Transverse colon (tissue), 4 donors: ENCODE results near the gene ARHGAP5. TPM values are rescaled to one million over a fixed set of nuclear protein-coding genes. Genes with fewer than 3 reads are reported as not detected.

ENCODE experiments used
- DNase-seq: peaks from one replicate; pipeline ENCODE4 v3.0.0-alpha.2; 2019
- H3K27ac ChIP-seq, 4 donors: fragments of 200-600 bp; sonication (generic); 2 replicates each; pipeline ENCODE4 v1.5.1; 2016 to 2018; ENCODE audit warnings: inconsistent platforms in 4 of 4
- H3K27me3 ChIP-seq: fragments of 200-600 bp; sonication (generic); 2 replicates; pipeline ENCODE4 v1.5.1; 2017; ENCODE audit warnings: inconsistent platforms
- H3K36me3 ChIP-seq, 4 donors: fragments of 200-600 bp; sonication (generic); 2 replicates each; pipeline ENCODE4 v1.5.1; 2017 to 2019; ENCODE audit warnings: inconsistent platforms in 4 of 4
- H3K4me1 ChIP-seq, 4 donors: fragments of 200-600 bp; sonication (generic); 2 replicates each; pipeline ENCODE4 v1.5.1; 2017 to 2020; ENCODE audit warnings: inconsistent platforms in 4 of 4
- H3K4me3 ChIP-seq, 4 donors: fragments of 200-600 bp; sonication (generic); 1 replicate in 1 of 4; 2 replicates in 3 of 4; pipeline versions ENCODE4 v1.5.1 to v1.6.1; 2017 to 2019; ENCODE audit warnings: inconsistent platforms in 4 of 4
- H3K9me3 ChIP-seq, 2 donors: fragments of 200-600 bp; sonication (generic); 2 replicates each; pipeline ENCODE4 v1.5.1; 2017 to 2019; ENCODE audit warnings: inconsistent platforms in 2 of 2
- CTCF ChIP-seq, 5 experiments: fragments of 200-600 bp in 3 of 5; fragments of 450-650 bp in 2 of 5; sonication (generic) in 3 of 5; IDR thresholded peaks; 1 replicate in 2 of 5; 2 replicates in 3 of 5; pipeline ENCODE4 v1.5.1; 2016 to 2017; ENCODE audit warnings: antibody characterized with exemption in 5 of 5, inconsistent platforms in 3 of 5, mild to moderate bottlenecking in 2 of 5, moderate library complexity in 1 of 5
- EP300 ChIP-seq: sonication (generic); formaldehyde crosslinking; IDR thresholded peaks from one replicate; pipeline ENCODE4 v1.6.1; 2017; ENCODE audit warnings: antibody characterized with exemption, low read depth
- POLR2A ChIP-seq: fragments of 450-650 bp; IDR thresholded peaks from one replicate; pipeline ENCODE4 v1.6.1; 2016; ENCODE audit warnings: antibody characterized with exemption, mild to moderate bottlenecking, moderate library complexity
- POLR2AphosphoS5 ChIP-seq, 3 donors: sonication (generic); formaldehyde crosslinking; IDR thresholded peaks; one replicate each; pipeline ENCODE4 v1.6.1; 2016; ENCODE audit warnings: antibody characterized with exemption in 3 of 3
- WGBS, 2 donors: methylation state at CpG; one replicate each; pipeline ENCODE4 v1.1.5; 2018; ENCODE audit warnings: low coverage in 1 of 2; 5-methylcytosine and 5-hydroxymethylcytosine counted together
- in situ Hi-C, 4 donors: fragments of 200-750 bp; cut with MboI; loops; one replicate each; pipeline versions ENCODE4 v1.15.0 to v1.15.1; 2017; ENCODE audit warnings: low sequenced_read_pairs in 3 of 4, low pct_ligation_motif_present in 1 of 4, low pct_unique_long_range_greater_than_20kb in 1 of 4
- intact Hi-C: fragments of 100-400 bp; cut with DNase I; formaldehyde crosslinking; loops from one replicate; pipeline ENCODE4 v1.15.1; 2023; ENCODE audit warnings: low total_unique reads
- total RNA-seq, 4 donors: library from RNA; depleted of rRNA; stranded (reverse); fragments of >200 nt; gene quantifications; one replicate each; pipeline ENCODE4 v1.1.0, GENCODE V29; 2016

ARHGAP5 gene
- total RNA-seq, 4 donors from 2014 or later: 66.5 to 120 (median 85.3) TPM

GRCh38 chr14:32142341-32142740, 65.2 kb downstream of the ARHGAP5 start:
- H3K4me1 ChIP-seq: no peaks in the 10 kb centered on the region
- H3K9me3 ChIP-seq: peaks cover 0 to 10% of the 10 kb centered on the region in 2 donors
- intact Hi-C loops (no loop called here), in situ Hi-C loops (no loop called here)
- H3K27ac ChIP-seq: no peak overlapping the region
- 95 to 100% methylated on average over 1 of the region's 1 CpG for WGBS, 2 donors
- H3K36me3 ChIP-seq: peaks cover 0 to 28% (median 9%) of the 10 kb centered on the region in 4 donors
- DNase-seq: no peak
- no peaks in the 10 kb centered on the region for H3K27me3 ChIP-seq
- H3K4me3 ChIP-seq: no peak overlapping the region
- TF ChIP-seq EP300: no peak
- TF ChIP-seq CTCF (IDR thresholded peaks at IDR 0.05): no peak
- TF ChIP-seq POLR2AphosphoS5 (IDR thresholded peaks at IDR 0.05): no peak
- TF ChIP-seq POLR2A: no peak

- Histone ChIP-seq H3K9me3 (peaks cover 0 to 6% of the 10 kb centered on the region in 2 donors), H3K4me3 (no peak overlapping the region), H3K27me3 (no peaks in the 10 kb centered on the region), H3K27ac (no peak overlapping the region), H3K36me3 (peaks cover 0 to 23% (median 9%) of the 10 kb centered on the region in 4 donors), H3K4me1 (no peaks in the 10 kb centered on the region)
- intact Hi-C loops: no loop called here
- in situ Hi-C loops: no loop called here
- no peak for DNase-seq
- WGBS, 2 donors: 76 to 91% methylated on average over 4 to 7 of the region's 7 CpGs
- TF ChIP-seq POLR2A: no peak
- no peak for TF ChIP-seq POLR2AphosphoS5 (IDR thresholded peaks at IDR 0.05)
- no peak for TF ChIP-seq CTCF (IDR thresholded peaks at IDR 0.05)
- no peak for TF ChIP-seq EP300
These were observed 65.8 kb downstream of the ARHGAP5 start for GRCh38 chr14:32142754-32143437.

- no peaks in the 10 kb centered on the region for H3K4me1 ChIP-seq
- no peaks in the 10 kb centered on the region for H3K9me3 ChIP-seq
- 85 to 88% methylated on average over 2 of the region's 2 CpGs for WGBS, 2 donors
- H3K4me3 ChIP-seq: no peak overlapping the region
- no peak for TF ChIP-seq POLR2A
- no peak for TF ChIP-seq CTCF (IDR thresholded peaks at IDR 0.05)
- no peak for TF ChIP-seq EP300
- no peak for TF ChIP-seq POLR2AphosphoS5 (IDR thresholded peaks at IDR 0.05)
- H3K36me3 ChIP-seq: peaks cover 0 to 58% (median 19%) of the 10 kb centered on the region in 4 donors
- in situ Hi-C loops (no loop called here), intact Hi-C loops (no loop called here)
- no peak overlapping the region for H3K27ac ChIP-seq
- DNase-seq: no peak
- no peaks in the 10 kb centered on the region for H3K27me3 ChIP-seq
These were observed 73.3 kb downstream of the ARHGAP5 start for GRCh38 chr14:32150392-32150791.

GRCh38 chr14:32166029-32166428, 88.9 kb downstream of the ARHGAP5 start:
- Histone ChIP-seq H3K27me3 (no peaks in the 10 kb centered on the region), H3K27ac (no peak overlapping the region), H3K9me3 (no peaks in the 10 kb centered on the region), H3K4me1 (no peaks in the 10 kb centered on the region), H3K36me3 (no peaks in the 10 kb centered on the region), H3K4me3 (no peak overlapping the region)
- TF ChIP-seq EP300 (no peak), POLR2A (no peak), POLR2AphosphoS5 (IDR thresholded peaks at IDR 0.05) (no peak), CTCF (IDR thresholded peaks at IDR 0.05) (no peak)
- DNase-seq: no peak
- intact Hi-C loops (no loop called here), in situ Hi-C loops (no loop called here)
- 82 to 88% methylated on average over 2 of the region's 2 CpGs for WGBS, 2 donors
